Measurements from ENCODE around the gene SLCO1A2.

The SLCO1A2 gene

GRCh38 chr12:21328578-21328977, 6.1 kb downstream of the SLCO1A2 start:
- no peak for DNase-seq (ENCODE audit: low read depth in 3 of 3)

- no peak for DNase-seq (ENCODE audit: low read depth in 3 of 3)
These were observed 10.2 kb downstream of the SLCO1A2 start for GRCh38 chr12:21324551-21324950.

GRCh38 chr12:21323736-21324135, 11.0 kb downstream of the SLCO1A2 start:
- no peak for DNase-seq (ENCODE audit: low read depth in 3 of 3)

GRCh38 chr12:21308785-21309184, 25.9 kb downstream of the SLCO1A2 start:
- no peak for DNase-seq (ENCODE audit: low read depth in 3 of 3)

- no peak for DNase-seq (ENCODE audit: low read depth in 3 of 3)
These were observed 29.1 kb downstream of the SLCO1A2 start for GRCh38 chr12:21305661-21306060.

GRCh38 chr12:21300632-21301031, 34.1 kb downstream of the SLCO1A2 start:
- no peak for DNase-seq (ENCODE audit: low read depth in 3 of 3)

GRCh38 chr12:21296751-21297406, 37.8 kb downstream of the SLCO1A2 start:
- no peak for DNase-seq (ENCODE audit: low read depth in 3 of 3)

- DNase-seq (ENCODE audit: low read depth in 3 of 3): no peak
These were observed 38.4 kb downstream of the SLCO1A2 start for GRCh38 chr12:21296348-21296747.

- DNase-seq (ENCODE audit: low read depth in 3 of 3): no peak
These were observed 40.5 kb downstream of the SLCO1A2 start for GRCh38 chr12:21294176-21294575.

- DNase-seq (ENCODE audit: low read depth in 3 of 3): no peak
These were observed 42.6 kb downstream of the SLCO1A2 start for GRCh38 chr12:21292111-21292510.

- DNase-seq (ENCODE audit: low read depth in 3 of 3): no peak
These were observed 45.0 kb downstream of the SLCO1A2 start for GRCh38 chr12:21289698-21290097.

- no peak for DNase-seq (ENCODE audit: low read depth in 3 of 3)
These were observed 57.9 kb downstream of the SLCO1A2 start for GRCh38 chr12:21276826-21277225.

GRCh38 chr12:21265932-21266331, 68.8 kb downstream of the SLCO1A2 start:
- no peak for DNase-seq (ENCODE audit: low read depth in 3 of 3)

GRCh38 chr12:21264232-21264631, 70.5 kb downstream of the SLCO1A2 start:
- no peak for DNase-seq (ENCODE audit: low read depth in 3 of 3)

GRCh38 chr12:21257172-21257571, 77.5 kb downstream of the SLCO1A2 start:
- DNase-seq (ENCODE audit: low read depth in 3 of 3): no peak

- DNase-seq (ENCODE audit: low read depth in 3 of 3): no peak
These were observed 82.6 kb downstream of the SLCO1A2 start for GRCh38 chr12:21252070-21252469.

GRCh38 chr12:21248679-21249078, 86.0 kb downstream of the SLCO1A2 start:
- no peak for DNase-seq (ENCODE audit: low read depth in 3 of 3)

GRCh38 chr12:21239866-21240265, 94.9 kb downstream of the SLCO1A2 start:
- no peak for DNase-seq (ENCODE audit: low read depth in 3 of 3)

- DNase-seq (ENCODE audit: low read depth in 3 of 3): no peak
These were observed 100.3 kb downstream of the SLCO1A2 start for GRCh38 chr12:21234395-21234794.

GRCh38 chr12:21223930-21224329, 110.8 kb downstream of the SLCO1A2 start:
- DNase-seq (ENCODE audit: low read depth in 3 of 3): no peak

- no peak for DNase-seq (ENCODE audit: low read depth in 3 of 3)
These were observed 112.9 kb downstream of the SLCO1A2 start for GRCh38 chr12:21221778-21222177.

- no peak for DNase-seq (ENCODE audit: low read depth in 3 of 3)
These were observed 113.6 kb downstream of the SLCO1A2 start for GRCh38 chr12:21221072-21221471.

- DNase-seq (ENCODE audit: low read depth in 3 of 3): no peak
These were observed 114.5 kb downstream of the SLCO1A2 start for GRCh38 chr12:21220266-21220665.

GRCh38 chr12:21219206-21219605, 115.5 kb downstream of the SLCO1A2 start:
- DNase-seq (ENCODE audit: low read depth in 3 of 3): no peak

Measured in stimulated activated CD4-positive, alpha-beta T cell treated with anti-CD3 and anti-CD28 coated beads, TNF-alpha, amount 100 ng/mL, for 4 hours (primary cell).